Measurements from ENCODE around the gene SEMA3E.
"Not testable (repeated sequence)": the region's sequence is repeated elsewhere in the genome, so short reads cannot be mapped to it uniquely, and the experiment has no call there.

- not testable (repeated sequence) for TF ChIP-seq POLR2A, CTCF (IDR thresholded peaks at IDR 0.05)
These were observed 24.4 kb upstream of the SEMA3E start for GRCh38 chr7:83673291-83673690.
